NCI-H2227 treated with DMSO at 0.1 percent for 48 hours (cell line): ENCODE measurements around the gene PLEKHA8.
A peak's percentile ranks its signal among the peaks of the same experiment; 100 is the strongest.

Experiments
- DNase-seq: peaks from one replicate; lab custom pipeline; 2025; lab: John Stamatoyannopoulos, UW

The PLEKHA8 gene

GRCh38 chr7:30028216-30028748 is at the start of gene PLEKHA8:
Gene PLEKHA8, plus strand, starts transcription at chr7:30028412. Its CDS starts 351 bp downstream, at chr7:30028763.
- DNase-seq, result peak; percentile 53

DNA sequence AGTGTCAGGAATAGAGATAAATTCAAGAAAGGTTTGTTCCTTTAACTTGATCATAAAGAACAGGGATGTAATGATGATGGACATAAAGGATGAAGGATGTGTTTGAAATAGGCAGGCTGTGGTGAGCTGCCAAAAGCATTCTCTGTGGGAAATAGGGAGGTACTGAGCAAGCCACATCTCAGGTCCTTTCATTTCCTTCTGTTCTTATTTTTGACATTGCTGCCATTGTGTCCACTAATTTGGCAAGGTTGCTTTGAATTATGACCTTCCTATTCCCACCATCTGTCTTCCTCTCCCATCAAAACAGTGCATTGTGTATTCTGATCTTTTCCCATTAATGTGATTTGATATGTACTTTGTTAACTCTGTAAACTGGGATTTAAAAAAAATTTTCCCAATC is 48.1 kb upstream of the PLEKHA8 start:
- DNase-seq, result no peak

DNA sequence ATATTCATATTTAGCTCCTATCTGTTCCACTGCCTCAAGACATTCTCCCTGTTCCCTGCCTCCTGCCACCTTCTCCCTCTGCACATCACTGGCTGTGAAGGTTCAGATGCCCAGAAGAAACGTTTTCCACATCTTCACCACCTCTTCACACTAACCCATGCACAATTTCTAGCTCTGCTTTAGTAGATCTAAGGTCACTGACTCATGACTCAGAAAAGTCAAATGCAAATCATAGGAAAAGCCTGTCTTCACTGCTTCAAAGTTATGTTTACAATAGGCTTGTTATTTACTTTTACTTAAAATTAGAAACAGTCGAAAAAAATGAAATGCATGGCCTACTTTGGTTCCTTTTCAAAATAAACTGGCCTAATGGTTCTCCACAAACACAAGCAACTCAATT is 41.1 kb upstream of the PLEKHA8 start:
- DNase-seq, result no peak

- DNase-seq, result peak; percentile 52
Measured at GRCh38 chr7:29987811-29988317, 40.3 kb upstream of the PLEKHA8 start.

DNA sequence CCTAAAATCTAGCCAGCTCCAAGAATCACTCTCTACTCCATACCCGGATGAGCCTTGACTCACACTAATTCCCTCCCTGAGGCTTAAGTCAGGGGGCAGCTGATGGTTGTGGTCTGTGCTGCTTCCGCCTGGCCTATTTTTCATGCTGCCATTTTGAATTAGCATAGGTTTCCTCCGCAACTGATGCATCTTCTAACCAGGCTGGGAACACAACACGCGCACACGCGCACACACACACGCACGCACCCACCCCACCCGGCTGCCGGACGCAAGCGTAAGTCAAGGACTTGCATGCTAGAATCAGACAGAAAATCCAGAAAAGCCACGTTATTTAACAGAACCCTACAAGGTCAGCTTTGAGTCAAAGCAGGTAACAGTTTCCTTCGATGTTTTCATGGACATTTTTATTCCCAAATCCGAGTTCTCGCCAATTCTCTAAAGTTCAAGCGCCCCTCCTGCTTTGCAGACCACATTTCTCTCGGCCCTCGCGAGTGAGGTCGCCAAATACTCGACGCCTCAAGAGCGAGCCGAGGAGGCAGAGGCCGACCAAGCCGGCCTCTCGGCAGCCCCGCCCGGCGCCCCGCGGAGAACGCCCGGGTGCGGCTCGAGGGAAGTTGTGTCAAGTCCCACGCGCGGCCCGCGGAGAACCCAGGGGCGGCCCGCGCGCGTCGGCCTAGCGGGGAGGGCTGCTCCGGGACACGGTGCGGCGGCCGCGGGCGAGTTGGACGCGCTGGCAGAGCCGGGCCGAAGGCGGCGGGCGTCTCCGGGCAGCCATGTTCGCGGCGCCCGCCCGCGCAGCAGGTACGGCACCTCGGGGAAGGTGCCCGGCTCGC is 39.6 kb upstream of the PLEKHA8 start:
- peak; percentile 68 for DNase-seq

DNA sequence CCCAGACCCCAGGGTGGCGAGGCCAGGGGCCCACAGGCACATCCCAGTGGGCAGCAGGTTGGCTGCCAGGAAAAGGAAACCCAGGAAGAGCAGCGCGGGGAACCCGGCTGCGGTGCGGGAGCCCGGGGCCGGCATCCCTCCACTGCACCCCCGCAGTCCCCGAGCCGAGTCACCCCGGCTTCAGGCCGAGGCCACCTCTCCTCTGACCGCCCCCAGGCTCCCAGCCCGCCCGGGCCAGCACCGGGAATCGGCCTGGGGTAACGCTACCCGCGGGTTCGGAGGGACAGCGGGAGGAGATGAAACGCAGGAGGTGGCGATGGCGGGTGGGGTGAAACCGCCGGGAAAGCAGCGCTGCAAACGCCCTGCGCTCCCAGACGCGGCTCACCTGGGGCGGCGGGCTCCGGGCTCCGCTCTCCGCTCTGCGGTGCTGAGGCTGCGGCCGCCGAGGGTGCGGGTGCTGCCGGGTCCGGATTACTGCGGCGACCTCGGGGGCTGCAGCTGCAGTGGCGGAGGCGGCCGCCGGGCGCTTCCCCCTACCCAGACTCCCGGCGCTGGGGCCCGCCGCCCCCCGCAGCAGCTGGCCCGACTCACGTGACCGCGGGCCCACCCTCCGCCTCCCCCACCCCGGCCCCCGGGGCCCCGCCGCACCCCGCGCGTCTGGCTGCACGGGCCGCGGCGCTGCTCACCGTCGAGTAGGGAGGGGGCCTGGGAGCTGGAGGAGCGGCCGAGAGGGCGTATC is 38.8 kb upstream of the PLEKHA8 start, which contains the start of gene SCRN1:
TSS of gene SCRN1 (minus strand) at position 545 of the 739 bp plus-strand sequence. CDS start 20,734 bp downstream, outside the sequence.
- peak; percentile 36 for DNase-seq

DNA sequence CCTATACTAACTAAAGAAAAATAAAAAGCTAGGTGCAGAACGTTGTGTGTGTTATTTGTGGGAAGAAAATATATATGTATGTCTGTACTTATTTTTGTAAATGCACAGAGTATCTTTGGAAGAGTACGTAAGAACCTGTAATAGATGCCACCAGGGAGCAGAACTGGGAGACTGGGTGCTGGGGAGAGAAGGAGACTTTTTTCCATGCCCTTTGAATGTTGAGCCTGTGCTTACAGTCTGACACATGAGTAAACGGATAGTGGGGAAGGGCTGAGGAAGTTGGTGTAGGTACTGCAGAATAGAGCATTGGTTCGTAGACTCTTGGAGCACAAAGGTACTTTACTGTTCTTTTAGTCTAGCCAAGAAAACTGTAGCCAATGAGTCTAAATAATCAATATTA is 37.3 kb upstream of the PLEKHA8 start:
- DNase-seq, result no peak

GRCh38 chr7:29991937-29992336 is 36.3 kb upstream of the PLEKHA8 start:
- no peak for DNase-seq

- no peak for DNase-seq
Measured at GRCh38 chr7:29993140-29993539, 35.1 kb upstream of the PLEKHA8 start.

- no peak for DNase-seq
Measured at GRCh38 chr7:29995652-29996051, 32.6 kb upstream of the PLEKHA8 start.

GRCh38 chr7:29996321-29996720 is 31.9 kb upstream of the PLEKHA8 start:
- no peak for DNase-seq

DNA sequence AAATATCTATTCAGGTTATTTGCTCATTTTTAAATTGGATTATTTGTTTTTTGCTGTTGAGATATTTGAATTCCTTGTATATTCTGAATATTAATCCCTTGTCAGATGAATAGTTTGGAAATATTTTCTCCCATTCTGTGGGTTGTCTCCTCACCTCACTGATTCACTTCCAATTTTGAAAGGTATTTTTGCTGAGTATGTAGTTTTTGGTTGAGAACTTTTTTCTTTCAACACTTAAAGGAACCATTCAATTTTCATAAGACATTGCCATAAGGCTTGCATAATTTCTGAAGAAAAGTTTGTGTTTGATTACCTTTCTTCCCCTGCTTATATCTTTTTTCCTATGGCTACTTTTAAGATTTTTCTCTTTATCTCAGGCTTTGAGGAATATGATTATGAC is 29.7 kb upstream of the PLEKHA8 start:
- no peak for DNase-seq

- DNase-seq, result no peak
Measured at GRCh38 chr7:30001998-30002397, 26.2 kb upstream of the PLEKHA8 start.

- DNase-seq, result no peak
Measured at GRCh38 chr7:30003098-30003497, 25.1 kb upstream of the PLEKHA8 start.

GRCh38 chr7:30005464-30005863 is 22.7 kb upstream of the PLEKHA8 start:
- peak; percentile 32 for DNase-seq

GRCh38 chr7:30010021-30010420 is 18.2 kb upstream of the PLEKHA8 start:
- DNase-seq, result no peak

- DNase-seq, result no peak
Measured at GRCh38 chr7:30012757-30013156, 15.5 kb upstream of the PLEKHA8 start.

- no peak for DNase-seq
Measured at GRCh38 chr7:30018451-30018850, 9.8 kb upstream of the PLEKHA8 start.

DNA sequence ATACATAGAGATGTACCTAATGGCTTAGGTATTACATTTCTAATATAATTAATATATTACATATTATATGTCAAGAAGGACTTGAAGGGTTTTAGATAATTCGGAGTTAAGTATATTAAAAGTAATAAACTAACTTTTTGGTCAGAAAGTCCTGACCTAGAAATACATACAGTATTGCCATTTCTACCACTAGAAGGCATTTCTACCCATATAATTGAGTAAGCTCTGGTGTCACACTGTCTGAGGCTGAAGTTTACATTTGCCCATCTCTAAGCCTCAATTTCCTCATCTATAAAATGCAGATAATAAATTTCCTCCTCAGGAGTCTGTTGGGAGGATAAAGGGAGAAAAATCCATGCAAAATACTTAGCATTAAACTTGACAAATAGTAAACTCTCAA is 8.8 kb upstream of the PLEKHA8 start:
- DNase-seq, result no peak

DNA sequence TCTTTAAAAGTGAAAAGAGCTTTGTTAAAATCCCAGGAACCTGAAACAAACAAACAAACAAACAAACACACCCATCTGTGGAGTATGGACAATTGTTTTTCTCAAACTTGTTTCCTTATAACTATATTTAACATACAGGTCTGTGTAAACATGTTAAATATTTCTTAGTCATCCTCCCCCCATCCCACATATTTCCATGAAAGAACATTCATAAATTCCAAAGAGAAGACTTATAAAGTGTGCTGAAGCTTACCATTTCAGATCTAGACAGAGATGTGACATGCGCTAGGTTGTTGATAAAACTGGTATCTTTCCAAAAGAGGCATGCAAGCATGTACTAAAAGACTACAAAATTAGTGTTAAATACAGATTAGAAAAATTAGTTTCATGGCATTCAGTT is 8.3 kb upstream of the PLEKHA8 start:
- no peak for DNase-seq

DNA sequence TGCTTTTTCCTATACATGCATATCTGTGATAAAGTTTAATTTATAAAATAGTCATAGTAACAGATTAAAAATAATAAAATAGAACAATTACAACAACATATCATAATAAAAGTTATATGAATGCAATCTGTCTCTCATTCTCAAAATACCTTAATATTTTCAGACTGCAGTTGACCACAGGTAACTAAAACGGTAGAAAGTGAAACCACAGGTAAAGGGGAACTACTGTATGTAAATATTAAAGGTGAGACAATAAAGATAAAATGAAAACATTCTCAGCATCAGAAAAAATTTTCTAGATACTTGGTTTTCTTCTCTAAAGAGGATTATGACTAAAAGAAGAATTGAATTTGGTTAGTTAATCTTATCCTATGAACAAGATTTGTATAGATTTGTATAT is 7.7 kb upstream of the PLEKHA8 start:
- DNase-seq, result no peak

DNA sequence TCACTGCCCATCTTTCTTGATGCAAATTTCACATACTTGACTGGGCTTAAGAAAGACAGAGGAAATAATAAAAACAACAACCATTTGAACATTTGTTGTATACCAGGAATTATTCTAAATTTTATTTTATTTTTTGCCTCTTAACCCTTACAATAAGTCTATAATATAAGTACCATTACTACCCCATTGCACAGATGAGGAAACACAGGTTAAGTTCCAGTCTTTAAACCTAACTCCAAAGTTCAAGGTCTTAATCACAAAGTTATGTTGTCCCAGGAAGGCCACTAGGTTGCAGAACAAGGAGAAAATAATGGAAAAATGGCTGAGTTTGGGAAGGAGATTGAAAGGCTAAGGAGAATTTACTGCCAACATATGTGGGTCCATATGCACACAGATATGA is 5.2 kb upstream of the PLEKHA8 start:
- no peak for DNase-seq

GRCh38 chr7:30023524-30023923 is 4.7 kb upstream of the PLEKHA8 start:
- DNase-seq, result no peak
